Liver (tissue), 9 donors: ENCODE results near the gene ARHGAP8. TPM values are rescaled to one million over a fixed set of nuclear protein-coding genes. Genes with fewer than 3 reads are reported as not detected.

Experiments
- DNase-seq: peaks from one replicate; pipeline ENCODE4 v3.0.0-alpha.2; 2017; ENCODE audit warnings: low spot score
- H3K27ac ChIP-seq, 2 donors: one replicate each; pipeline ENCODE4 v1.7.0; 2013; ENCODE audit warnings: inconsistent platforms in 2 of 2, low read length in 2 of 2, control low read depth in 1 of 2, low read depth in 1 of 2, mild to moderate bottlenecking in 1 of 2
- H3K27me3 ChIP-seq, 4 donors: one replicate each; pipeline versions ENCODE4 v1.6.1 to v1.7.0; 2013; ENCODE audit warnings: low read length in 3 of 4, inconsistent platforms in 1 of 4, mild to moderate bottlenecking in 1 of 4, moderate library complexity in 1 of 4; ENCODE audit not compliant: control insufficient read depth in 4 of 4, insufficient read depth in 4 of 4
- H3K36me3 ChIP-seq, 4 donors: one replicate each; pipeline versions ENCODE4 v1.6.1 to v1.7.0; 2013; ENCODE audit warnings: low read length in 3 of 4, mild to moderate bottlenecking in 3 of 4, low read depth in 1 of 4, moderate library complexity in 1 of 4; ENCODE audit not compliant: control insufficient read depth in 4 of 4, insufficient read depth in 3 of 4
- H3K4me1 ChIP-seq, 4 donors: one replicate each; pipeline versions ENCODE4 v1.6.1 to v1.7.0; 2013; ENCODE audit warnings: low read length in 3 of 4, mild to moderate bottlenecking in 3 of 4, moderate library complexity in 1 of 4; ENCODE audit not compliant: control insufficient read depth in 4 of 4, insufficient read depth in 4 of 4
- H3K4me3 ChIP-seq, 3 donors: one replicate each; pipeline versions ENCODE4 v1.6.1 to v1.7.0; 2013; ENCODE audit warnings: low read length in 3 of 3, control low read depth in 1 of 3, low read depth in 1 of 3, mild to moderate bottlenecking in 1 of 3
- H3K9ac ChIP-seq, 2 donors: one replicate each; pipeline ENCODE4 v1.7.0; 2013; ENCODE audit warnings: low read length in 2 of 2, mild to moderate bottlenecking in 2 of 2, moderate library complexity in 2 of 2, control low read depth in 1 of 2, low read depth in 1 of 2
- H3K9me3 ChIP-seq, 4 donors: one replicate each; pipeline versions ENCODE4 v1.6.1 to v1.7.0; 2013; ENCODE audit warnings: low read length in 3 of 4; ENCODE audit not compliant: control insufficient read depth in 4 of 4
- EGR1 ChIP-seq, 2 donors: IDR thresholded peaks; 2 replicates each; pipeline ENCODE4 v1.6.1; 2016 to 2018; ENCODE audit warnings: antibody characterized with exemption in 2 of 2, low read depth in 2 of 2
- FOXA1 ChIP-seq: IDR thresholded peaks from 2 replicates; pipeline ENCODE4 v1.6.1; 2016; ENCODE audit warnings: antibody characterized with exemption
- GABPA ChIP-seq, 2 donors: IDR thresholded peaks in 1 of 2; conservative IDR thresholded peaks in 1 of 2; 2 replicates each; pipeline ENCODE4 v1.6.1; 2016; ENCODE audit warnings: antibody characterized with exemption in 2 of 2, mild to moderate bottlenecking in 1 of 2, moderate library complexity in 1 of 2
- HNF4G ChIP-seq: IDR thresholded peaks from 2 replicates; pipeline ENCODE4 v1.6.1; 2016; ENCODE audit warnings: antibody characterized with exemption
- JUND ChIP-seq, 2 donors: IDR thresholded peaks; 2 replicates each; pipeline ENCODE4 v1.6.1; 2016; ENCODE audit warnings: antibody characterized with exemption in 2 of 2
- NR2F2 ChIP-seq: IDR thresholded peaks from 2 replicates; pipeline ENCODE4 v1.6.1; 2016; ENCODE audit warnings: antibody characterized with exemption
- RAD21 ChIP-seq, 2 donors: IDR thresholded peaks; 2 replicates each; pipeline ENCODE4 v1.6.1; 2016; ENCODE audit warnings: antibody characterized with exemption in 2 of 2, mild to moderate bottlenecking in 2 of 2
- RXRA ChIP-seq, 2 donors: IDR thresholded peaks; 2 replicates each; pipeline ENCODE4 v1.6.1; 2017 to 2018; ENCODE audit warnings: antibody characterized with exemption in 2 of 2, mild to moderate bottlenecking in 1 of 2
- SP1 ChIP-seq: IDR thresholded peaks from 2 replicates; pipeline ENCODE4 v1.6.1; 2018; ENCODE audit warnings: antibody characterized with exemption, mild to moderate bottlenecking
- TAF1 ChIP-seq: conservative IDR thresholded peaks from 2 replicates; pipeline ENCODE4 v1.6.1; 2016; ENCODE audit warnings: antibody characterized with exemption, mild to moderate bottlenecking
- WGBS: extraction: QIAGEN DNeasy Blood & Tissue Kit; methylation state at CpG from one replicate; pipeline ENCODE4 v1.1.7; 2013; 5-methylcytosine and 5-hydroxymethylcytosine counted together
- polyA plus RNA-seq, 2 donors: library from polyadenylated mRNA; stranded (reverse) in 1 of 2; unstranded in 1 of 2; fragments of 200-250 nt in 1 of 2; fragments of >200 nt in 1 of 2; fragmentation: Nextera tagmentation in 1 of 2; extraction: Ambion mirVana in 1 of 2; gene quantifications; one replicate each; pipeline versions ENCODE4 v1.2.1 to v1.2.3, GENCODE V29; 2013 to 2015
- total RNA-seq, 2 donors: library from RNA; depleted of rRNA; stranded (reverse); fragments of >200 nt; gene quantifications; one replicate each; pipeline ENCODE4 v1.2.3, GENCODE V29; 2014
- TF ChIP-seq, protein P1 (sequence below): IDR thresholded peaks from 2 replicates; pipeline ENCODE4 v1.6.1; 2016; ENCODE audit warnings: antibody characterized with exemption, mild to moderate bottlenecking
- TF ChIP-seq, protein P2 (sequence below): fragments of 150-350 bp; IDR thresholded peaks from 2 replicates; pipeline ENCODE4 v1.5.1; 2017; ENCODE audit warnings: improper control_type of control experiment, low read depth, low read length; ENCODE audit not compliant: missing input control
- TF ChIP-seq, protein P3 (sequence below): IDR thresholded peaks from 2 replicates; pipeline ENCODE4 v1.6.1; 2016; ENCODE audit warnings: antibody characterized with exemption
- TF ChIP-seq, protein P4 (sequence below): IDR thresholded peaks from 2 replicates; pipeline ENCODE4 v1.6.1; 2016; ENCODE audit warnings: antibody characterized with exemption
- TF ChIP-seq, protein P5 (sequence below): IDR thresholded peaks from 2 replicates; pipeline ENCODE4 v1.6.1; 2016; ENCODE audit warnings: antibody characterized with exemption
- donor health status: healthy.
- donor health status: healthy.
- donor health status: healthy.
- donor health status: healthy.
- donor health status: healthy.

The ARHGAP8 gene
- total and polyA plus RNA-seq, 4 donors = 0.58 to 1.8 (median 1.1) TPM

DNA sequence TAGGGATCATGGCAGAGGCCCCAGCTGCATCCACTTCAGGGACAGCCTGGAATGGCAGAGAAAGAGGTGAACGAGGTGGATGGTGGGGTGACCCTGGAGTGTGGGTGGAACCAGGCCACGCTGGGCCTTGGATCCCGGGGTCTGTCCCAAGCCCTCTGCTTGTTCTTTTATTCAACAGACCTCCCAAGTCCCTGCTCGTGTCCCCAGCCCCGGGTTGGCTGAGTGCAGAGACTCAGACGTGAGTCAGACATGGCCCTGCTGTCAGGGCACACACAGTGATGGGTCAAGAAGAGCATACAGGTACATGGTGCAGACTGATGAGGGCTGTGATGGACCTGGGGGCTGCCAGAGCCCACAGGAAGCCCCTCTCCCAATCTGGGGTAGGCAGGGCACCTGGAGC, 6.6 kb downstream of the ARHGAP8 start (continued):
- TF ChIP-seq, protein P1, sequence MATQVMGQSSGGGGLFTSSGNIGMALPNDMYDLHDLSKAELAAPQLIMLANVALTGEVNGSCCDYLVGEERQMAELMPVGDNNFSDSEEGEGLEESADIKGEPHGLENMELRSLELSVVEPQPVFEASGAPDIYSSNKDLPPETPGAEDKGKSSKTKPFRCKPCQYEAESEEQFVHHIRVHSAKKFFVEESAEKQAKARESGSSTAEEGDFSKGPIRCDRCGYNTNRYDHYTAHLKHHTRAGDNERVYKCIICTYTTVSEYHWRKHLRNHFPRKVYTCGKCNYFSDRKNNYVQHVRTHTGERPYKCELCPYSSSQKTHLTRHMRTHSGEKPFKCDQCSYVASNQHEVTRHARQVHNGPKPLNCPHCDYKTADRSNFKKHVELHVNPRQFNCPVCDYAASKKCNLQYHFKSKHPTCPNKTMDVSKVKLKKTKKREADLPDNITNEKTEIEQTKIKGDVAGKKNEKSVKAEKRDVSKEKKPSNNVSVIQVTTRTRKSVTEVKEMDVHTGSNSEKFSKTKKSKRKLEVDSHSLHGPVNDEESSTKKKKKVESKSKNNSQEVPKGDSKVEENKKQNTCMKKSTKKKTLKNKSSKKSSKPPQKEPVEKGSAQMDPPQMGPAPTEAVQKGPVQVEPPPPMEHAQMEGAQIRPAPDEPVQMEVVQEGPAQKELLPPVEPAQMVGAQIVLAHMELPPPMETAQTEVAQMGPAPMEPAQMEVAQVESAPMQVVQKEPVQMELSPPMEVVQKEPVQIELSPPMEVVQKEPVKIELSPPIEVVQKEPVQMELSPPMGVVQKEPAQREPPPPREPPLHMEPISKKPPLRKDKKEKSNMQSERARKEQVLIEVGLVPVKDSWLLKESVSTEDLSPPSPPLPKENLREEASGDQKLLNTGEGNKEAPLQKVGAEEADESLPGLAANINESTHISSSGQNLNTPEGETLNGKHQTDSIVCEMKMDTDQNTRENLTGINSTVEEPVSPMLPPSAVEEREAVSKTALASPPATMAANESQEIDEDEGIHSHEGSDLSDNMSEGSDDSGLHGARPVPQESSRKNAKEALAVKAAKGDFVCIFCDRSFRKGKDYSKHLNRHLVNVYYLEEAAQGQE = no peak

DNA sequence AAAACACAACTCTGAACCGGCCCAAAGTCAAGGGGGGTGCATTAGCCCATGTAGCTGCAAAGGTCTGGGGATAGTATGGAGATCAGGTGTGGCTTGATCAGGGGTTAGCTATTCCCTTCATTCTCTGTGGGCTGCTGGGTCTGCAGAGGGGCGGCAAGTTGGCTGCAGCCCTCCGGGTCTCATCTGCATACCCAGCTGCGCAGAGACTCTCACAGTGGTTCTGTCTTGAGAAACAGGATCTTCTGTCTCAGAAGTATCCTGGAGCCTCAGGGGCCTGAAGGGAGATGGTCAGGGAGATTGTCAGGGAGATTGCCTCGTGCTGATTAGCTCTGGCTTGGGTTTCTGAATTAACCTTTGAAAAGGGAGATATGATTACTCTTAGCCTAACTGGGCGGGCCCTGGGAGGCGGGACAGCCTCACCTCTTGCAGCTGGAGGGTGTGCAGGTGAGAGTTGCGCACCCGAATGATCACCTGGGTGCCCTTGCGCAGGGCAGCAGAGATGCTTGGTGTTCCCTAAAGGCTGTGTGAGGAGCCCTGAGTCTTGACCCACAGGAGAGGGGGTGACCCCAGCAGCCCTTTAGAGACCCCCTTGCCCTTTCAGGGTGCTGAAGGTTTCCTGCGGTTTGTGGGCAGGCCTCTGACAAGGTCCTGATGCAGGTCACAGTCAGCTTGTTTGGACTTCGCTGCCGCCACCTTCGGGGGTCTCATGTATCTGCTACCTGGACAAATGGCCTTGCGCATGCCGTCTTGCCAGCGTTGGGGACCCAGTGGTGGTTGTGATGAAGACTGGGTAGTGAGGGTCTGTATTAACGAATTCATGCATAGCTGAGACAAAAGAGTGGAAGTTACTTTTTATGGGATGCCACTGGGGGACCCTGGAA, 7.3 kb downstream of the ARHGAP8 start:
- TF ChIP-seq FOXA1 (no peak), HNF4G (no peak), RXRA (IDR thresholded peaks at IDR 0.05) (no peak), GABPA (IDR thresholded peaks at IDR 0.05 in 1 of 2, conservative IDR thresholded peaks at IDR 0.05 in 1 of 2) (no peak), NR2F2 (no peak), SP1 (no peak), EGR1 (IDR thresholded peaks at IDR 0.05; ENCODE audit: low read depth in 2 of 2) (no peak), RAD21 (IDR thresholded peaks at IDR 0.05) (no peak), JUND (IDR thresholded peaks at IDR 0.05) (no peak), TAF1 (no peak)
- TF ChIP-seq, protein P1 = no peak
- TF ChIP-seq, protein P2, sequence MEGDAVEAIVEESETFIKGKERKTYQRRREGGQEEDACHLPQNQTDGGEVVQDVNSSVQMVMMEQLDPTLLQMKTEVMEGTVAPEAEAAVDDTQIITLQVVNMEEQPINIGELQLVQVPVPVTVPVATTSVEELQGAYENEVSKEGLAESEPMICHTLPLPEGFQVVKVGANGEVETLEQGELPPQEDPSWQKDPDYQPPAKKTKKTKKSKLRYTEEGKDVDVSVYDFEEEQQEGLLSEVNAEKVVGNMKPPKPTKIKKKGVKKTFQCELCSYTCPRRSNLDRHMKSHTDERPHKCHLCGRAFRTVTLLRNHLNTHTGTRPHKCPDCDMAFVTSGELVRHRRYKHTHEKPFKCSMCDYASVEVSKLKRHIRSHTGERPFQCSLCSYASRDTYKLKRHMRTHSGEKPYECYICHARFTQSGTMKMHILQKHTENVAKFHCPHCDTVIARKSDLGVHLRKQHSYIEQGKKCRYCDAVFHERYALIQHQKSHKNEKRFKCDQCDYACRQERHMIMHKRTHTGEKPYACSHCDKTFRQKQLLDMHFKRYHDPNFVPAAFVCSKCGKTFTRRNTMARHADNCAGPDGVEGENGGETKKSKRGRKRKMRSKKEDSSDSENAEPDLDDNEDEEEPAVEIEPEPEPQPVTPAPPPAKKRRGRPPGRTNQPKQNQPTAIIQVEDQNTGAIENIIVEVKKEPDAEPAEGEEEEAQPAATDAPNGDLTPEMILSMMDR = no peak
- TF ChIP-seq, protein P3, sequence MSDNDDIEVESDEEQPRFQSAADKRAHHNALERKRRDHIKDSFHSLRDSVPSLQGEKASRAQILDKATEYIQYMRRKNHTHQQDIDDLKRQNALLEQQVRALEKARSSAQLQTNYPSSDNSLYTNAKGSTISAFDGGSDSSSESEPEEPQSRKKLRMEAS = no peak
- TF ChIP-seq, protein P4, sequence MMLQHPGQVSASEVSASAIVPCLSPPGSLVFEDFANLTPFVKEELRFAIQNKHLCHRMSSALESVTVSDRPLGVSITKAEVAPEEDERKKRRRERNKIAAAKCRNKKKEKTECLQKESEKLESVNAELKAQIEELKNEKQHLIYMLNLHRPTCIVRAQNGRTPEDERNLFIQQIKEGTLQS = no peak
- TF ChIP-seq, protein P5, sequence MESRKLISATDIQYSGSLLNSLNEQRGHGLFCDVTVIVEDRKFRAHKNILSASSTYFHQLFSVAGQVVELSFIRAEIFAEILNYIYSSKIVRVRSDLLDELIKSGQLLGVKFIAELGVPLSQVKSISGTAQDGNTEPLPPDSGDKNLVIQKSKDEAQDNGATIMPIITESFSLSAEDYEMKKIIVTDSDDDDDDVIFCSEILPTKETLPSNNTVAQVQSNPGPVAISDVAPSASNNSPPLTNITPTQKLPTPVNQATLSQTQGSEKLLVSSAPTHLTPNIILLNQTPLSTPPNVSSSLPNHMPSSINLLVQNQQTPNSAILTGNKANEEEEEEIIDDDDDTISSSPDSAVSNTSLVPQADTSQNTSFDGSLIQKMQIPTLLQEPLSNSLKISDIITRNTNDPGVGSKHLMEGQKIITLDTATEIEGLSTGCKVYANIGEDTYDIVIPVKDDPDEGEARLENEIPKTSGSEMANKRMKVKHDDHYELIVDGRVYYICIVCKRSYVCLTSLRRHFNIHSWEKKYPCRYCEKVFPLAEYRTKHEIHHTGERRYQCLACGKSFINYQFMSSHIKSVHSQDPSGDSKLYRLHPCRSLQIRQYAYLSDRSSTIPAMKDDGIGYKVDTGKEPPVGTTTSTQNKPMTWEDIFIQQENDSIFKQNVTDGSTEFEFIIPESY = no peak
- H3K27ac ChIP-seq = no peak overlapping the region
- no peaks in the 10 kb centered on the region for H3K27me3 ChIP-seq
- 90% methylated on average over 18 of the region's 18 CpGs for WGBS
- H3K36me3 ChIP-seq = no peaks in the 10 kb centered on the region
- DNase-seq = no peak
- no peaks in the 10 kb centered on the region for H3K4me1 ChIP-seq
- H3K9ac ChIP-seq = no peak overlapping the region
- H3K4me3 ChIP-seq = no peak overlapping the region
- H3K9me3 ChIP-seq = no peaks in the 10 kb centered on the region
